K562 (cell line): ENCODE data around the gene SCAMP3. TPM values are rescaled to one million over a fixed set of nuclear protein-coding genes. Genes with fewer than 3 reads are reported as not detected.

Experiments used
- AFF1 ChIP-seq, 2 experiments: fragments of 450-650 bp; IDR thresholded peaks; 2 replicates each; pipeline ENCODE4 v1.6.1; 2018; ENCODE audit warnings: mild to moderate bottlenecking in 2 of 2, low read depth in 1 of 2; ENCODE audit not compliant: partially characterized antibody in 2 of 2
- E2F6 ChIP-seq, 2 experiments: IDR thresholded peaks; 2 replicates each; pipeline ENCODE4 v1.6.1; 2011; ENCODE audit warnings: borderline replicate concordance in 1 of 2, control low read depth in 1 of 2, low read depth in 1 of 2, low read length in 1 of 2, mild to moderate bottlenecking in 1 of 2, mixed read lengths in 1 of 2, moderate library complexity in 1 of 2; ENCODE audit not compliant: insufficient read depth in 1 of 2, insufficient read length in 1 of 2, poor library complexity in 1 of 2, severe bottlenecking in 1 of 2; ENCODE audit errors: extremely low read depth in 1 of 2
- FOS ChIP-seq: IDR thresholded peaks from 3 replicates; pipeline ENCODE4 v1.6.1; 2011; ENCODE audit not compliant: insufficient read length; ENCODE audit errors: extremely low read depth
- HDAC3 ChIP-seq: fragments of 450-650 bp; IDR thresholded peaks from 2 replicates; pipeline ENCODE4 v1.6.1; 2018; ENCODE audit warnings: borderline replicate concordance, mild to moderate bottlenecking, moderate library complexity; ENCODE audit not compliant: partially characterized antibody
- KDM1A ChIP-seq, 2 experiments: fragments of 450-650 bp; IDR thresholded peaks; 2 replicates each; pipeline ENCODE4 v1.6.1; 2016; ENCODE audit warnings: mild to moderate bottlenecking in 2 of 2
- MAX ChIP-seq: sonication (generic); formaldehyde crosslinking; IDR thresholded peaks from 2 replicates; pipeline ENCODE4 v1.9.0; 2022; ENCODE audit warnings: mild to moderate bottlenecking, missing genetic modification reagents
- NFE2 ChIP-seq: IDR thresholded peaks from 2 replicates; pipeline ENCODE4 v1.6.1; 2014; ENCODE audit warnings: antibody characterized with exemption, low read depth
- PHF8 ChIP-seq: fragments of 200-600 bp; sonication (generic); IDR thresholded peaks from 2 replicates; pipeline ENCODE4 v1.6.1; 2012; ENCODE audit warnings: mixed run types, mild to moderate bottlenecking, inconsistent platforms, low read length, moderate library complexity, borderline replicate concordance
- PTBP1 ChIP-seq: fragments of 200-400 bp; formaldehyde crosslinking; IDR thresholded peaks from 2 replicates; pipeline ENCODE4 v1.6.1; 2017; ENCODE audit warnings: low read depth, low read length
- RB1 ChIP-seq: fragments of 450-650 bp; IDR thresholded peaks from 2 replicates; pipeline ENCODE4 v1.6.1; 2017; ENCODE audit warnings: low read depth, mild to moderate bottlenecking
- SIX5 ChIP-seq, 2 experiments: IDR thresholded peaks; 2 replicates each; pipeline ENCODE4 v1.6.1; 2011; ENCODE audit warnings: low read length in 2 of 2, borderline replicate concordance in 1 of 2, low read depth in 1 of 2, mild to moderate bottlenecking in 1 of 2, moderate library complexity in 1 of 2; ENCODE audit not compliant: insufficient read depth in 1 of 2
- SMARCB1 ChIP-seq: IDR thresholded peaks from 2 replicates; pipeline ENCODE4 v1.6.1; 2011; ENCODE audit warnings: improper control_type of control experiment, low read depth; ENCODE audit not compliant: insufficient read length
- TFE3 ChIP-seq: fragments of 450-650 bp; formaldehyde crosslinking; IDR thresholded peaks from 2 replicates; pipeline ENCODE4 v1.4.0; 2020; ENCODE audit warnings: mild to moderate bottlenecking, mixed read lengths
- ZNF143 ChIP-seq: sonication (generic); formaldehyde crosslinking; IDR thresholded peaks from 2 replicates; pipeline ENCODE4 v1.9.0; 2022; ENCODE audit warnings: mild to moderate bottlenecking, missing genetic modification reagents
- ZNF280A ChIP-seq: fragments of 450-650 bp; IDR thresholded peaks from 2 replicates; pipeline ENCODE4 v1.6.1; 2018; ENCODE audit warnings: mild to moderate bottlenecking, low read depth; ENCODE audit not compliant: partially characterized antibody
- ZNF347 ChIP-seq: fragments of 450-650 bp; formaldehyde crosslinking; IDR thresholded peaks from 2 replicates; pipeline ENCODE4 v1.4.0; 2020; ENCODE audit warnings: low read depth, mild to moderate bottlenecking, moderate library complexity
- ZNF780A ChIP-seq: fragments of 250-450 bp; sonication (Bioruptor Pico); IDR thresholded peaks from 2 replicates; pipeline ENCODE4 v1.5.0; 2021; ENCODE audit warnings: mild to moderate bottlenecking
- polyA plus RNA-seq, 8 experiments: library from polyadenylated mRNA; depleted of rRNA in 4 of 8; stranded (reverse) in 5 of 8; unstranded in 3 of 8; fragments of >200 nt; fragmentation: Nextera tagmentation in 2 of 8; fragmentation: Illumina TruSeq in 1 of 8; extraction: Ambion mirVana in 2 of 8; extraction: Trizol in 1 of 8; gene quantifications; 2 replicates each; pipeline versions ENCODE4 v1.2.1 to v1.2.3, GENCODE V29; 2011 to 2014; ENCODE audit warnings: inconsistent platforms in 1 of 8, missing spikeins in 1 of 8
- total RNA-seq, 7 experiments: library from RNA; depleted of rRNA in 6 of 7; stranded (reverse); fragments of >200 nt in 6 of 7; fragmentation: Illumina TruSeq in 2 of 7; extraction: Trizol in 2 of 7; gene quantifications; 2 replicates each; pipeline versions ENCODE4 v1.2.1 to v1.2.3, GENCODE V29; 2011 to 2021; ENCODE audit warnings: low replicate concordance in 1 of 7

SCAMP3 gene
- total and polyA plus RNA-seq, 9 of the 15 experiments (the other 6 are each of a cell fraction or from before 2014, with no cell fraction given) = 14.2 to 131 (median 86.1) TPM

GRCh38 chr1:155255243-155256007, 6.7 kb downstream of the SCAMP3 start, which contains the start of gene ENTREP3 (continued):
- TF ChIP-seq ZNF280A (no peak), SIX5 (IDR thresholded peaks at IDR 0.05; ENCODE audit: borderline replicate concordance in 1 of 2, insufficient read depth in 1 of 2, low read depth in 1 of 2, low read length in 2 of 2) (peak; percentile 68 to 77), NFE2 (no peak), RB1 (peak; percentile 65; the same call in 1 of the 2 replicates), KDM1A (IDR thresholded peaks at IDR 0.05) (peak in 1 of 2 experiments; percentile 92; a peak in 1 of 4 replicates), AFF1 (IDR thresholded peaks at IDR 0.05; ENCODE audit: low read depth in 1 of 2, partially characterized antibody in 2 of 2) (peak; percentile 50 to 88), HDAC3 (no peak), E2F6 (IDR thresholded peaks at IDR 0.05; ENCODE audit: borderline replicate concordance in 1 of 2, extremely low read depth in 1 of 2, insufficient read depth in 1 of 2, insufficient read length in 1 of 2, low read depth in 1 of 2, low read length in 1 of 2, poor library complexity in 1 of 2, severe bottlenecking in 1 of 2) (peak; percentile 27 to 56), ZNF780A (0 out of 2 replicates have a peak, but pooled peaks have one; percentile 29), PTBP1 (no peak), FOS (no peak), PHF8 (peak; percentile 57; the same call in 1 of the 2 replicates), ZNF347 (CRISPR knock-in tag) (no peak), SMARCB1 (no peak), ZNF143 (peak; percentile 94), TFE3 (CRISPR knock-in tag) (no peak), MAX (CRISPR knock-in tag) (peak; percentile 60; the same call in 1 of the 2 replicates)
